PC-3 (cell line): Measurements from ENCODE around the gene PBLD. TPM values are rescaled to one million over a fixed set of nuclear protein-coding genes. Genes with fewer than 3 reads are reported as not detected.

Source experiments
- ATAC-seq: fragments of 200-7000 bp; cut with Tn5 transposase; 2 replicates; pipeline ENCODE4 v1.9.1; 2020; ENCODE audit warnings: mild to moderate bottlenecking, moderate library complexity
- BruUV-seq: library from RNA; stranded (reverse); fragments of 400-500 nt; replicated peaks from 2 replicates; lab custom pipeline; 2021; lab: Mats Ljungman, UMichigan
- CTCF ChIA-PET: fragments of 300-600 bp; sonication (Branson Sonifier 250); formaldehyde crosslinking; loops from one replicate; lab custom pipeline; 2022; ENCODE audit warnings: antibody characterized with exemption; lab: Charles Lee
- POLR2A ChIA-PET: fragments of 300-600 bp; sonication (Branson Sonifier 250); formaldehyde crosslinking; loops from one replicate; lab custom pipeline; 2022; ENCODE audit warnings: antibody characterized with exemption; ENCODE audit not compliant: unreplicated experiment; lab: Charles Lee
- DNase-seq: peaks from one replicate; pipeline ENCODE4 v3.0.0-alpha.2; 2015
- H2AFZ ChIP-seq: fragments of 300-600 bp; sonication (generic); 2 replicates; pipeline ENCODE4 v1.6.0; 2016; ENCODE audit warnings: antibody characterized with exemption, low read length
- H3F3A ChIP-seq: fragments of 300-600 bp; sonication (generic); one replicate; pipeline ENCODE4 v1.6.0; 2017; ENCODE audit warnings: antibody characterized with exemption, low read length, control low read depth, mild to moderate bottlenecking; ENCODE audit not compliant: unreplicated experiment
- H3K27ac ChIP-seq: fragments of 300-600 bp; sonication (generic); 2 replicates; pipeline ENCODE4 v1.5.1; 2016; ENCODE audit warnings: mild to moderate bottlenecking, low read length
- H3K27me3 ChIP-seq: fragments of 300-600 bp; sonication (generic); 2 replicates; pipeline ENCODE4 v1.6.1; 2016; ENCODE audit warnings: low read length, mixed read lengths
- H3K36me3 ChIP-seq: fragments of 300-600 bp; sonication (generic); 2 replicates; pipeline ENCODE4 v1.6.1; 2016; ENCODE audit warnings: low read depth, mixed run types, low read length, mixed read lengths
- H3K4me1 ChIP-seq: fragments of 300-600 bp; sonication (generic); 2 replicates; pipeline ENCODE4 v1.5.1; 2016; ENCODE audit warnings: low read length; ENCODE audit not compliant: insufficient read depth
- H3K4me2 ChIP-seq: fragments of 300-600 bp; sonication (generic); 2 replicates; pipeline ENCODE4 v1.6.0; 2016; ENCODE audit warnings: low read length
- H3K4me3 ChIP-seq: fragments of 300-600 bp; sonication (generic); 2 replicates; pipeline ENCODE4 v1.5.1; 2016; ENCODE audit warnings: mild to moderate bottlenecking, low read length, mixed read lengths
- H3K79me2 ChIP-seq: fragments of 300-600 bp; sonication (generic); 2 replicates; pipeline ENCODE4 v1.6.1; 2017; ENCODE audit warnings: low read length, mixed read lengths
- H3K9ac ChIP-seq: fragments of 300-600 bp; sonication (generic); 2 replicates; pipeline ENCODE4 v1.6.0; 2016; ENCODE audit warnings: mild to moderate bottlenecking, low read length
- H3K9me2 ChIP-seq: fragments of 300-600 bp; sonication (generic); replicated peaks from 2 replicates; pipeline ENCODE4 v1.6.1; 2016; ENCODE audit warnings: mixed run types, low read length, mixed read lengths
- H3K9me3 ChIP-seq: fragments of 300-600 bp; sonication (generic); 2 replicates; pipeline ENCODE4 v1.6.1; 2016; ENCODE audit warnings: low read length, mixed read lengths
- H4K20me1 ChIP-seq: fragments of 300-600 bp; sonication (generic); 2 replicates; pipeline ENCODE4 v1.6.1; 2016; ENCODE audit warnings: low read length, mixed read lengths
- EZH2 ChIP-seq: fragments of 300-600 bp; sonication (generic); IDR thresholded peaks from one replicate; pipeline ENCODE4 v1.6.1; 2017; ENCODE audit warnings: antibody characterized with exemption, mild to moderate bottlenecking, low read length; ENCODE audit not compliant: unreplicated experiment
- EZH2phosphoT487 ChIP-seq: fragments of 300-600 bp; sonication (generic); IDR thresholded peaks from 2 replicates; pipeline ENCODE4 v1.6.1; 2018; ENCODE audit warnings: mild to moderate bottlenecking, antibody characterized with exemption, low read length, borderline replicate concordance
- intact Hi-C: fragments of 100-400 bp; cut with micrococcal nuclease; formaldehyde crosslinking; loops from 2 replicates; pipeline ENCODE4 v1.9.0; 2023
- total RNA-seq: library from RNA; depleted of rRNA; stranded (reverse); fragments of >200 nt; gene quantifications from 2 replicates; pipeline ENCODE4 v1.2.3, GENCODE V29; 2014; rRNA removed
- TF ChIP-seq, protein P1 (sequence below): fragments of 300-600 bp; sonication (generic); conservative IDR thresholded peaks from 2 replicates; pipeline ENCODE4 v1.5.1; 2017; ENCODE audit warnings: antibody characterized with exemption, low read depth, mild to moderate bottlenecking, low read length

PBLD gene
- total RNA-seq, 1 experiment from 2014 or later, result 1.1 TPM

DNA sequence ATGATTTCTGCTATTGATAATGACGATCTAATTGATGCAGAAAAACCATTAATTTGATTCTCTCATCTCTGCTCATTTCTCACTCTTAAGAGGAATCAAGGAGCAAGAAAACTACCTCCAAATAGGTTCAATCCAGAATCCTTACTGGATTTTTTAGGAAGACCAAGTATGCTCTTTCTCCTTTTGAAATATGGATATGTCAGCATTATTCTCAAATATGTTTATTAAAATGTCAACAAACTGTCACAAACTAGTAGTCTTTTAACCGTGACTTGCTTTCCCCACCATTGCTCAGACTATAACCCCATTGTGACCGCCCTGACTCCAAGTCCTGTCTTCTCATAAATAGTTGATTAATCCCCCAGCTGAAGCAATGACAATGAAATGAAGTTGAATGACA lies 99.7 kb downstream of the PBLD start:
- no peak for TF ChIP-seq EZH2phosphoT487
- TF ChIP-seq EZH2, result no peak
- TF ChIP-seq, protein P1, sequence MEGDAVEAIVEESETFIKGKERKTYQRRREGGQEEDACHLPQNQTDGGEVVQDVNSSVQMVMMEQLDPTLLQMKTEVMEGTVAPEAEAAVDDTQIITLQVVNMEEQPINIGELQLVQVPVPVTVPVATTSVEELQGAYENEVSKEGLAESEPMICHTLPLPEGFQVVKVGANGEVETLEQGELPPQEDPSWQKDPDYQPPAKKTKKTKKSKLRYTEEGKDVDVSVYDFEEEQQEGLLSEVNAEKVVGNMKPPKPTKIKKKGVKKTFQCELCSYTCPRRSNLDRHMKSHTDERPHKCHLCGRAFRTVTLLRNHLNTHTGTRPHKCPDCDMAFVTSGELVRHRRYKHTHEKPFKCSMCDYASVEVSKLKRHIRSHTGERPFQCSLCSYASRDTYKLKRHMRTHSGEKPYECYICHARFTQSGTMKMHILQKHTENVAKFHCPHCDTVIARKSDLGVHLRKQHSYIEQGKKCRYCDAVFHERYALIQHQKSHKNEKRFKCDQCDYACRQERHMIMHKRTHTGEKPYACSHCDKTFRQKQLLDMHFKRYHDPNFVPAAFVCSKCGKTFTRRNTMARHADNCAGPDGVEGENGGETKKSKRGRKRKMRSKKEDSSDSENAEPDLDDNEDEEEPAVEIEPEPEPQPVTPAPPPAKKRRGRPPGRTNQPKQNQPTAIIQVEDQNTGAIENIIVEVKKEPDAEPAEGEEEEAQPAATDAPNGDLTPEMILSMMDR, result no peak
- H3K9me3 ChIP-seq, result no peaks in the 10 kb centered on the region
- no peaks in the 10 kb centered on the region for H3F3A ChIP-seq
- H3K4me2 ChIP-seq, result no peak overlapping the region
- DNase-seq, result no peak
- no peaks in the 10 kb centered on the region for H3K9me2 ChIP-seq
- BruUV-seq, result no TSS peak
- no peak overlapping the region for H3K27ac ChIP-seq
- H3K9ac ChIP-seq, result no peak overlapping the region
- H3K27me3 ChIP-seq, result no peaks in the 10 kb centered on the region
- H3K4me1 ChIP-seq, result peaks cover 19% of the 10 kb centered on the region
- H3K36me3 ChIP-seq, result no peaks in the 10 kb centered on the region
- POLR2A ChIA-PET, result no interaction called here
- no peaks in the 10 kb centered on the region for H3K79me2 ChIP-seq
- ATAC-seq, result no peak
- CTCF ChIA-PET, result no interaction called here
- H4K20me1 ChIP-seq, result no peaks in the 10 kb centered on the region
- H3K4me3 ChIP-seq, result no peak overlapping the region
- intact Hi-C loops, result no loop called here
- no peak overlapping the region for H2AFZ ChIP-seq

Other genes with a start within 250 kb of the PBLD start
- 6.0 and 7.1 TPM in 2 replicates for gene MYPN, start 223.4 kb downstream of the PBLD start, total RNA-seq
- 1.1 TPM in 1 of 2 replicates, not detected in the other for gene ATOH7, start 100.8 kb downstream of the PBLD start, total RNA-seq
- gene HNRNPH3, start 864 bp downstream of the PBLD start, total RNA-seq, result 40.5 and 77.5 TPM in 2 replicates
- 18.2 and 18.3 TPM in 2 replicates for gene RUFY2, start 74.3 kb upstream of the PBLD start, total RNA-seq
- 29.5 and 38.7 TPM in 2 replicates for gene DNA2, start 139.0 kb upstream of the PBLD start, total RNA-seq
- 21.9 and 22.0 TPM in 2 replicates for gene SLC25A16, start 194.6 kb upstream of the PBLD start, total RNA-seq
- gene TET1, start 227.4 kb upstream of the PBLD start, total RNA-seq, result 2.3 and 3.0 TPM in 2 replicates